Measurements from ENCODE around the gene ZNRF4. TPM values are rescaled to one million over a fixed set of nuclear protein-coding genes. Genes with fewer than 3 reads are reported as not detected.

Gene ZNRF4, protein sequence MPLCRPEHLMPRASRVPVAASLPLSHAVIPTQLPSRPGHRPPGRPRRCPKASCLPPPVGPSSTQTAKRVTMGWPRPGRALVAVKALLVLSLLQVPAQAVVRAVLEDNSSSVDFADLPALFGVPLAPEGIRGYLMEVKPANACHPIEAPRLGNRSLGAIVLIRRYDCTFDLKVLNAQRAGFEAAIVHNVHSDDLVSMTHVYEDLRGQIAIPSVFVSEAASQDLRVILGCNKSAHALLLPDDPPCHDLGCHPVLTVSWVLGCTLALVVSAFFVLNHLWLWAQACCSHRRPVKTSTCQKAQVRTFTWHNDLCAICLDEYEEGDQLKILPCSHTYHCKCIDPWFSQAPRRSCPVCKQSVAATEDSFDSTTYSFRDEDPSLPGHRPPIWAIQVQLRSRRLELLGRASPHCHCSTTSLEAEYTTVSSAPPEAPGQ
- total RNA-seq, result not detected in 2 replicates

GRCh38 chr19:5455367-5456129, at the start of gene ZNRF4:
ZNRF4 (plus strand) TSS chr19:5455417; CDS start chr19:5455492, 75 bp downstream.

Other genes starting within 250 kb of the ZNRF4 start
- gene PTPRS, start 114.6 kb upstream of the ZNRF4 start, total RNA-seq, result 2.8 and 28.1 TPM in 2 replicates
- 0.06 TPM in 1 of 2 replicates, not detected in the other for gene TINCR, start 112.5 kb downstream of the ZNRF4 start, total RNA-seq
- gene SAFB2, start 167.4 kb downstream of the ZNRF4 start, total RNA-seq, result 21.0 and 59.6 TPM in 2 replicates
- 44.5 and 85.1 TPM in 2 replicates for gene SAFB, start 167.7 kb downstream of the ZNRF4 start, total RNA-seq
- 23.2 and 39.2 TPM in 2 replicates for gene MICOS13, start 225.1 kb downstream of the ZNRF4 start, total RNA-seq
- gene HSD11B1L, start 225.6 kb downstream of the ZNRF4 start, total RNA-seq, result 6.3 and 8.1 TPM in 2 replicates
- 360 and 493 TPM in 2 replicates for gene RPL36, start 234.9 kb downstream of the ZNRF4 start, total RNA-seq

Data from bladder microvascular endothelial cell (primary cell).